Testis (tissue), 3 donors: ENCODE data around the gene NAIF1. TPM values are rescaled to one million over a fixed set of nuclear protein-coding genes. Genes with fewer than 3 reads are reported as not detected.
"Not testable (repeated sequence)": the region's sequence is repeated elsewhere in the genome, so short reads cannot be mapped to it uniquely, and the experiment has no call there.

Experiments used
- DNase-seq: peaks from one replicate; pipeline ENCODE4 v3.0.0-alpha.2; 2019
- H3K27ac ChIP-seq, 2 donors: fragments of 200-600 bp; sonication (generic); one replicate each; pipeline ENCODE4 v1.5.1; 2019
- H3K27me3 ChIP-seq: fragments of 200-600 bp; sonication (generic); one replicate; pipeline ENCODE4 v1.5.1; 2019
- H3K36me3 ChIP-seq: fragments of 200-600 bp; sonication (generic); one replicate; pipeline ENCODE4 v1.5.1; 2017; ENCODE audit warnings: low read depth; ENCODE audit errors: missing control alignments
- H3K4me1 ChIP-seq: fragments of 200-600 bp; sonication (generic); one replicate; pipeline ENCODE4 v1.5.1; 2019
- H3K4me3 ChIP-seq, 2 donors: fragments of 200-600 bp; sonication (generic); one replicate each; pipeline ENCODE4 v1.5.1; 2017 to 2019
- H3K9me3 ChIP-seq: fragments of 200-600 bp; sonication (generic); one replicate; pipeline ENCODE4 v1.5.1; 2017
- CTCF ChIP-seq, 3 experiments: fragments of 450-650 bp in 2 of 3; fragments of 200-600 bp in 1 of 3; sonication (generic) in 1 of 3; IDR thresholded peaks; one replicate each; pipeline ENCODE4 v1.5.1; 2016 to 2019; ENCODE audit warnings: antibody characterized with exemption in 3 of 3, mild to moderate bottlenecking in 2 of 3, moderate library complexity in 1 of 3
- POLR2A ChIP-seq: fragments of 450-650 bp; IDR thresholded peaks from one replicate; pipeline ENCODE4 v1.6.1; 2017; ENCODE audit warnings: antibody characterized with exemption, mild to moderate bottlenecking, moderate library complexity
- WGBS, 2 donors: methylation state at CpG; one replicate each; pipeline ENCODE4 v1.1.5; 2018; 5-methylcytosine and 5-hydroxymethylcytosine counted together
- intact Hi-C: fragments of 100-400 bp; cut with DNase I; formaldehyde crosslinking; loops from one replicate; pipeline ENCODE4 v1.15.1; 2023; ENCODE audit warnings: low total_unique reads
- polyA plus RNA-seq: library from polyadenylated mRNA; stranded (reverse); fragments of 350-450 nt; fragmentation: Illumina TruSeq; extraction: RNeasy Lipid Tissue Mini Kit (QIAGEN cat#74804); gene quantifications from one replicate; pipeline ENCODE4 v1.2.3, GENCODE V29; 2014; ENCODE audit warnings: low read depth, low replicate concordance; ENCODE audit not compliant: insufficient read depth
- total RNA-seq, 2 donors: library from RNA; depleted of rRNA; stranded (reverse); fragments of >200 nt; gene quantifications; one replicate each; pipeline ENCODE4 v1.2.3, GENCODE V29; 2016

NAIF1 gene
- total and polyA plus RNA-seq, 3 donors from 2014 or later: 18.5 to 25.1 (median 19.4) TPM

GRCh38 chr9:128114326-128115186 is 47.4 kb upstream of the NAIF1 start:
- DNase-seq: no peak
- H3K27ac ChIP-seq: no peak overlapping the region
- H3K4me3 ChIP-seq: no peak overlapping the region
- no peaks in the 10 kb centered on the region for H3K9me3 ChIP-seq
- no peaks in the 10 kb centered on the region for H3K36me3 ChIP-seq
- H3K27me3 ChIP-seq: no peaks in the 10 kb centered on the region
- WGBS, 2 donors: 87 to 90% methylated on average over 16 to 29 of the region's 29 CpGs
- TF ChIP-seq POLR2A (no peak), CTCF (IDR thresholded peaks at IDR 0.05) (no peak)
- peaks cover 3% of the 10 kb centered on the region for H3K4me1 ChIP-seq
- intact Hi-C loops: loop anchor here (5.0 kb wide), 1 partner anchor 172 kb away; no protein-coding TSS in a partner anchor

GRCh38 chr9:128113526-128114325 is 46.6 kb upstream of the NAIF1 start:
- no peak for DNase-seq
- intact Hi-C loops: no loop called here
- no peaks in the 10 kb centered on the region for H3K36me3 ChIP-seq
- TF ChIP-seq CTCF (IDR thresholded peaks at IDR 0.05) (no peak), POLR2A (no peak)
- H3K9me3 ChIP-seq: no peaks in the 10 kb centered on the region
- no peak overlapping the region for H3K4me3 ChIP-seq
- no peaks in the 10 kb centered on the region for H3K27me3 ChIP-seq
- peaks cover 3% of the 10 kb centered on the region for H3K4me1 ChIP-seq
- WGBS, 2 donors: 93 to 94% methylated on average over 7 to 12 of the region's 12 CpGs
- no peak overlapping the region for H3K27ac ChIP-seq

- WGBS, 2 donors: 83 to 88% methylated on average over 12 of the region's 12 CpGs
- H3K9me3 ChIP-seq, intact Hi-C loops, H3K27ac ChIP-seq, DNase-seq, H3K4me3 ChIP-seq, H3K36me3 ChIP-seq, H3K27me3 ChIP-seq: not testable (repeated sequence)
- peaks cover 18% of the 10 kb centered on the region for H3K4me1 ChIP-seq
Observed at GRCh38 chr9:128111726-128112125, 44.6 kb upstream of the NAIF1 start.

GRCh38 chr9:128109050-128109709 is 42.1 kb upstream of the NAIF1 start:
- Histone ChIP-seq H3K27ac (no peak overlapping the region), H3K4me1 (peaks cover 26% of the 10 kb centered on the region), H3K36me3 (no peaks in the 10 kb centered on the region), H3K4me3 (no peak overlapping the region), H3K27me3 (no peaks in the 10 kb centered on the region), H3K9me3 (no peaks in the 10 kb centered on the region)
- intact Hi-C loops: no loop called here
- WGBS, 2 donors: 64 to 79% methylated on average over 20 of the region's 20 CpGs
- DNase-seq: no peak
- no peak for TF ChIP-seq POLR2A
- no peak for TF ChIP-seq CTCF (IDR thresholded peaks at IDR 0.05)
